Activated CD8-positive, alpha-beta memory T cell treated with anti-CD3 and anti-CD28 coated beads for 1 hour (primary cell): ENCODE data around the gene SLC2A8.

Experiments
- DNase-seq, 2 donors: peaks; one replicate each; pipeline ENCODE4 v3.0.0-alpha.2; 2020; ENCODE audit warnings: low read depth in 1 of 2; ENCODE audit errors: extremely low read depth in 1 of 2

SLC2A8 gene

DNA sequence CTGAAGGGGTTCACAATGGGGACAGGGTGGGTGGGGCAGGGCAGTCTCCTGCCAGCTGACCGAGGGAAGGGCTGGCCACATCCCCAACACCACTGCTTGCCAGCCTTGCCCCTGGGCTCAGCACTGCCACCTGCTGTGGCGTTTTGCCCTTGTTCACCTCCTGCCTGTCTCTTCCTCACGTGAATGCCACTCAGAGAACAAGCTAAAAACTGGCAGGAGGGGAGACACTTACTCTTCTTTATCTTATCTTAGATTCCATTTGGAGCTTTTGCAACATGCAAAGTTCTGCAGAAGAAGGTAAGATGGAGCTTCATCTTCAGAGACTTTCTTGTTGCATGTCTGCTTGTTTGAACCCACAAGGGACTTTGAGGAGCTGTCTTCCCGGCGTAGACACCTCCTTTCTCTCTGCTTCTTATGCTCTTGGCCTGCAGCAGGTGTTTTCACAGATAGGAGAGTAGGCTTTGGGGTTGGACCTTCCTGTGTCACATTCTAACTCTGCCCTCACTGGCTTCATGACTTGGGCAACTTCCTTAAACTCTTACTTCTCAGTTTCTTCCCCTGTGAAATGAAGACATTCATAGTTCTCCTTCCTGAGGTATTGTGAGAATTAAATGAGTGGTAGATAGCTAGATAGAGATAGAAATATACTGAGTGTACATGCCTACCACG, 58.5 kb downstream of the SLC2A8 start:
- DNase-seq = no peak

DNA sequence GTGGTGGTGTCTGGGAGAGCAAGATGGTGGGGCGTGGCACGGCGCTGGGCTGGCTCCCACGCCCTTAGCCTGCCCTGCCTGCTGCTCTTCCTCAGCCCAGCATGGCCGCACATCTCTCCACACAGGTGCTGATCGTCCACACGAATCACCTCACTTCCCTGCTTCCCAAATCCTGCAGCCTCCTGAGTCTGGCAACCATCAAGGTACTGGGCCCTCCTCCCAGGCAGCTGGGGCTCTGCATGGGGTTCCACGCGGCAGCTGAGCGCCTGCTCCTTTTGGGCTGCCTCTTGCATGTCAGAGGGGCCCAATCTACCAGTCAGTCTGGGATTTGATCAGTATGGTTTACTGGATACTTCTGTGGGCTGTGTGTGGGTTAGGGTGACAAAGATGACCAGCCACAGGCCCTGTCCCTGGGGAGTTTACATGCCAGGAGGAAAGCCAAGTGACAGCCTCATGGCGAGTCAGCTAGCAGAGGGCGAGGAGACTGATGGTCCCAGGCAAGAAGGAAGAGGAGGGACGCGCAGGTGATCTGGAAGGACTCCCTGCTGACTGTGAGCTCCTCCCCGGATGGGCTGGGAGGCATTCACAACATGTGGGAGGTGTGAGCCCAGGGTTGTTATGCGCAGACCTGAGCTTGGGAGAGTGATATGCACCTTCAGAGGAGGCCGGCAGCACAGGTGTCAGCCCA, 60.4 kb downstream of the SLC2A8 start:
- DNase-seq = no peak
